Gastrocnemius medialis (tissue), 4 donors: ENCODE results near the gene TET2. TPM values are rescaled to one million over a fixed set of nuclear protein-coding genes. Genes with fewer than 3 reads are reported as not detected.

Experiments used
- ATAC-seq, 2 donors: fragments of 150-250 bp; one replicate each; pipeline ENCODE4 v1.9.1; 2016
- DNase-seq, 2 donors: peaks; one replicate each; pipeline ENCODE4 v3.0.0-alpha.2; 2019
- H3K27ac ChIP-seq, 4 donors: fragments of 200-600 bp; sonication (generic); 1 replicate in 1 of 4; 2 replicates in 3 of 4; pipeline ENCODE4 v1.5.1; 2016 to 2018; ENCODE audit warnings: mild to moderate bottlenecking in 2 of 4, moderate library complexity in 1 of 4
- H3K27me3 ChIP-seq, 3 donors: fragments of 200-600 bp; sonication (generic) in 2 of 3; 1 replicate in 1 of 3; 2 replicates in 2 of 3; pipeline versions ENCODE4 v1.5.1 to v1.6.0; 2016 to 2019; ENCODE audit warnings: mild to moderate bottlenecking in 1 of 3, moderate library complexity in 1 of 3
- H3K36me3 ChIP-seq, 2 donors: fragments of 200-600 bp; sonication (generic) in 1 of 2; one replicate each; pipeline ENCODE4 v1.5.1; 2017 to 2018
- H3K4me1 ChIP-seq, 2 donors: fragments of 200-600 bp; sonication (generic) in 1 of 2; one replicate each; pipeline ENCODE4 v1.5.1; 2016 to 2017; ENCODE audit warnings: mild to moderate bottlenecking in 2 of 2
- H3K4me3 ChIP-seq, 4 donors: fragments of 200-600 bp; sonication (generic) in 3 of 4; 1 replicate in 1 of 4; 2 replicates in 3 of 4; pipeline ENCODE4 v1.5.1; 2016 to 2019; ENCODE audit warnings: mild to moderate bottlenecking in 2 of 4
- H3K9me3 ChIP-seq, 3 donors: fragments of 200-600 bp; sonication (generic) in 2 of 3; 1 replicate in 1 of 3; 2 replicates in 2 of 3; pipeline ENCODE4 v1.5.1; 2016 to 2019
- CTCF ChIP-seq, 5 experiments: fragments of 450-650 bp in 3 of 5; fragments of 200-600 bp in 2 of 5; sonication (generic) in 2 of 5; IDR thresholded peaks in 4 of 5; conservative IDR thresholded peaks in 1 of 5; 1 replicate in 4 of 5; 2 replicates in 1 of 5; pipeline ENCODE4 v1.5.1; 2016 to 2019; ENCODE audit warnings: antibody characterized with exemption in 5 of 5, mild to moderate bottlenecking in 3 of 5, moderate library complexity in 3 of 5
- POLR2A ChIP-seq, 2 donors: fragments of 450-650 bp; IDR thresholded peaks; one replicate each; pipeline ENCODE4 v1.6.1; 2017; ENCODE audit warnings: antibody characterized with exemption in 2 of 2, mild to moderate bottlenecking in 2 of 2, moderate library complexity in 2 of 2
- in situ Hi-C, 4 donors: fragments of 200-750 bp; cut with MboI; loops; one replicate each; pipeline versions ENCODE4 v1.15.0 to v1.8.0; 2017; ENCODE audit warnings: low sequenced_read_pairs in 4 of 4
- intact Hi-C: fragments of 100-400 bp; cut with DNase I; formaldehyde crosslinking; loops from one replicate; pipeline ENCODE4 v1.15.1; 2023; ENCODE audit warnings: low total_unique reads
- total RNA-seq, 4 donors: library from RNA; depleted of rRNA; stranded (reverse); fragments of >200 nt; gene quantifications; one replicate each; pipeline versions ENCODE4 v1.1.0 to v1.2.3, GENCODE V29; 2016

Gene TET2
- total RNA-seq, 4 donors from 2014 or later, result 12.9 to 18.0 (median 16.4) TPM

GRCh38 chr4:105128208-105128607, 18.5 kb upstream of the TET2 start:
- Histone ChIP-seq H3K9me3 (no peaks in the 10 kb centered on the region), H3K4me1 (no peaks in the 10 kb centered on the region), H3K4me3 (no peak overlapping the region), H3K27me3 (no peaks in the 10 kb centered on the region), H3K36me3 (no peaks in the 10 kb centered on the region), H3K27ac (no peak overlapping the region)
- no peak for DNase-seq
- in situ Hi-C loops (loop anchor here in 2 of 4 donors (25.0 kb wide), 1 partner anchor 584 kb away; the partner anchor contains the start of genes GSTCD (in 2 of the 2) and INTS12 (in 2 of the 2)), intact Hi-C loops (no loop called here)
- TF ChIP-seq CTCF (IDR thresholded peaks at IDR 0.05 in 4 of 5, conservative IDR thresholded peaks at IDR 0.05 in 1 of 5) (no peak), POLR2A (IDR thresholded peaks at IDR 0.05) (no peak)
- no peak for ATAC-seq

GRCh38 chr4:105129286-105130040, 17.2 kb upstream of the TET2 start:
- Histone ChIP-seq H3K9me3 (no peaks in the 10 kb centered on the region), H3K4me3 (no peak overlapping the region), H3K27me3 (no peaks in the 10 kb centered on the region), H3K36me3 (no peaks in the 10 kb centered on the region), H3K4me1 (no peaks in the 10 kb centered on the region), H3K27ac (no peak overlapping the region)
- intact Hi-C loops (no loop called here), in situ Hi-C loops (loop anchor here in 2 of 4 donors (10.0 to 25.0 kb wide), 2 partner anchors 335 to 583 kb away; partner anchors contain the start of genes GSTCD (in 2 of the 2) and INTS12 (in 2 of the 2))
- ATAC-seq (no peak), DNase-seq (no peak)
- TF ChIP-seq CTCF (IDR thresholded peaks at IDR 0.05 in 4 of 5, conservative IDR thresholded peaks at IDR 0.05 in 1 of 5), result no peak
- TF ChIP-seq POLR2A (IDR thresholded peaks at IDR 0.05), result no peak

- Histone ChIP-seq H3K27ac (no peak overlapping the region), H3K4me3 (no peak overlapping the region), H3K27me3 (no peaks in the 10 kb centered on the region), H3K4me1 (no peaks in the 10 kb centered on the region), H3K36me3 (no peaks in the 10 kb centered on the region), H3K9me3 (no peaks in the 10 kb centered on the region)
- in situ Hi-C loops (loop anchor here in 2 of 4 donors (10.0 to 25.0 kb wide), 2 partner anchors 334 to 581 kb away; partner anchors contain the start of genes GSTCD (in 2 of the 2) and INTS12 (in 2 of the 2)), intact Hi-C loops (no loop called here)
- ATAC-seq (no peak), DNase-seq (no peak)
- TF ChIP-seq CTCF (IDR thresholded peaks at IDR 0.05 in 4 of 5, conservative IDR thresholded peaks at IDR 0.05 in 1 of 5) (no peak), POLR2A (IDR thresholded peaks at IDR 0.05) (no peak)
These were observed 15.7 kb upstream of the TET2 start for GRCh38 chr4:105130945-105131344.

- in situ Hi-C loops (loop anchor here in 2 of 4 donors (10.0 to 25.0 kb wide), 2 partner anchors 331 to 578 kb away; partner anchors contain the start of genes GSTCD (in 2 of the 2) and INTS12 (in 2 of the 2)), intact Hi-C loops (no loop called here)
- H3K4me1 ChIP-seq, result no peaks in the 10 kb centered on the region
- H3K4me3 ChIP-seq, result no peak overlapping the region
- no peaks in the 10 kb centered on the region for H3K27me3 ChIP-seq
- H3K9me3 ChIP-seq, result no peaks in the 10 kb centered on the region
- ATAC-seq (no peak), DNase-seq (no peak)
- TF ChIP-seq POLR2A (IDR thresholded peaks at IDR 0.05), result no peak
- no peak for TF ChIP-seq CTCF (IDR thresholded peaks at IDR 0.05 in 4 of 5, conservative IDR thresholded peaks at IDR 0.05 in 1 of 5)
- no peaks in the 10 kb centered on the region for H3K36me3 ChIP-seq
- no peak overlapping the region for H3K27ac ChIP-seq
These were observed 12.7 kb upstream of the TET2 start for GRCh38 chr4:105133976-105134375.
